Activated T-helper 1 cell treated with Interleukin-2 at 50 U/mL for 16 hours (primary cell): ENCODE results near the gene ZNF503.

Experiments
- DNase-seq: peaks from one replicate; pipeline ENCODE4 v3.0.0-alpha.2; 2020; ENCODE audit warnings: low read depth

The ZNF503 gene, protein sequence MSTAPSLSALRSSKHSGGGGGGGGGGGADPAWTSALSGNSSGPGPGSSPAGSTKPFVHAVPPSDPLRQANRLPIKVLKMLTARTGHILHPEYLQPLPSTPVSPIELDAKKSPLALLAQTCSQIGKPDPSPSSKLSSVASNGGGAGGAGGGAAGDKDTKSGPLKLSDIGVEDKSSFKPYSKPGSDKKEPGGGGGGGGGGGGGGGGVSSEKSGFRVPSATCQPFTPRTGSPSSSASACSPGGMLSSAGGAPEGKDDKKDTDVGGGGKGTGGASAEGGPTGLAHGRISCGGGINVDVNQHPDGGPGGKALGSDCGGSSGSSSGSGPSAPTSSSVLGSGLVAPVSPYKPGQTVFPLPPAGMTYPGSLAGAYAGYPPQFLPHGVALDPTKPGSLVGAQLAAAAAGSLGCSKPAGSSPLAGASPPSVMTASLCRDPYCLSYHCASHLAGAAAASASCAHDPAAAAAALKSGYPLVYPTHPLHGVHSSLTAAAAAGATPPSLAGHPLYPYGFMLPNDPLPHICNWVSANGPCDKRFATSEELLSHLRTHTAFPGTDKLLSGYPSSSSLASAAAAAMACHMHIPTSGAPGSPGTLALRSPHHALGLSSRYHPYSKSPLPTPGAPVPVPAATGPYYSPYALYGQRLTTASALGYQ

DNA sequence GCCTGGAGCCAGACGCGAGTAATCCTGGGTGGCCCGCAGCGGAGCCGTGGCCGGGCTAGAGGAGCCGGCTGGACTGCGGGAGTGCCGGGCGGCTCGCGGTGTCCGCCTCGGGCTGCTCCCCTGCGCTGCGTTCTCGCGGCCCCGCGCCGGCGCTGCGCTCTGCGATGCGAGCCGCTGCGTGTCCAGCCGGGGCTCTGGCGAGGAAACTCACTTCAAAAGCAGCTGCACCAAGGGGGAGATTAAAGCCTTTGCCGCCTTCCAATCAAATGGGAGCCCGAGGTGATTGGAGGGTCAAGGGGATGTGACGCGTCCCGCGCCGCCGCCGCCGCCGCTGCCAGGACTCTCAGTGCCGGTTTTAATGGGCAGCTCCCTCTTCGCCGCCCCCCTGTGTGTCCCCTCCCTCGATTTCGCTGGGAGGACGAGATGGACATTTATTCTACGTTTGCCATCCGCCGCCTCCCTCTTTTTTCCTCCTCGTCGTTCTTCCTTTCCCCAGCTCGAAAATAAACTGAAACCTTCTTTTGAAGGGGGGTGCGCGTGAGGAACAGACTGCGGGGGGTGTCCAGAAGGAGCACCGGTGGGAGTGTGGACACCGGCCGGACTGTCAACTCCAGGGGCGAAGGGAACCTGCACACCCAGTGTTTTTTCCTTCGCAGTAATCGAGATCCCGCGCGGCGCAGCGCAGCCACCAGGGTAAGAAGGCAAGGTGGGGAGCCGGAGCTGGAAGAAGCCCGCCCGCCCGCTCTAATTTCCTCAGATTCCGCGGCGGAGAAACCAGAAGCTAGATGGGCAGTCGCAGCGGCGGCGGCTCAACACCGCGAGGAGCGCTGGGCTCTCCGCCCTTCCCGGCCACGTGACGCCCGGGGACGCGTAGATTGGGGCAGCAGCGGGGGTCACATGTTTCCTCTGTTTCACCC lies at the start of gene ZNF503:
Gene ZNF503, minus strand, starts transcription at position 196 of the 917 bp plus-strand sequence. CDS start 345 bp downstream, outside the sequence.
- DNase-seq = no peak

DNA sequence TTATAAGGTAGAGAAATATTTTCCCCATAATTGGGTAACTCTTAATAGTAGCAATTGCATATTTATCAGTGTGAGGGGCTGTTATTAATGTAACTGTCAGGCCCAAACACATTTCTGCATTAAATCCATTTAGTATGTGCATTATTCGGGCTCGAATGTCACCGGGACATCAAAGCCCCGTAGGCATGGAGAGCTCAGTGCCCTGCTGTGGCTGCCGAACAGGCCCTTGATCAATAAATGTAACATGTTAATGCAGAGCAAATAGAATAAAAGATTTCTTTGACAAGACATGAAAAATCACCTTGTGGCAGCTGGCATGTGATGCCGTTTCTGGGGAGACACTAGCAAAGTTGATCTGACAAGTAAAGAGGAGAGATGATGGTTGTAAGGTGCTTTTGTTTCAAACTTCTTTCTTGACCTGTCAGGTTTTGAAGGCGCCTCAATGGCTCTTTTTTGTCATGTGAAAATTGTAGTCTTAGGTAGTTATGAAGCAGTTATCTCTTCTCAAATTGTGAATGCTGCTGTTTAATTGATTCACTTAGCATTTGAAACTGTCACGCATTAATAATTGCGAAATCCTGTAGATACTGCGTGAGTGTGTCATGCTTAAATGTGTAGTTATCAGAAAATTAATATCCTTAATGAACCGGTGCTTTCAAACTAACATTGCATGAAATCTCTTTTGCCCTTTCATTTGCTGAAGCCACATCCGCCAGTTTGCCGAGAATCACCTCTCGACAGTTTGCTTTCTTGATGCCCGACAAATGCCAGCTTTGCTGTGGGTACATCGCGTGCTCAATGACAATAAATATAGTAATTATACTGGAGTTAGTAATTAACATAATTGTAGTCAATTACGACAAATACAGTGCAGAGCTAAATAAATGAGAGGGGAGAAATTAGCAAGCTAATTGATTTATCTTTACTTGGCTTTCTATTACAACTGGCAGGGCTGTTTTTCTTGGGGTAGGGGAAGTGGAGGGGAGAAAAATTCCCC lies 49.4 kb upstream of the ZNF503 start:
- DNase-seq = no peak

DNA sequence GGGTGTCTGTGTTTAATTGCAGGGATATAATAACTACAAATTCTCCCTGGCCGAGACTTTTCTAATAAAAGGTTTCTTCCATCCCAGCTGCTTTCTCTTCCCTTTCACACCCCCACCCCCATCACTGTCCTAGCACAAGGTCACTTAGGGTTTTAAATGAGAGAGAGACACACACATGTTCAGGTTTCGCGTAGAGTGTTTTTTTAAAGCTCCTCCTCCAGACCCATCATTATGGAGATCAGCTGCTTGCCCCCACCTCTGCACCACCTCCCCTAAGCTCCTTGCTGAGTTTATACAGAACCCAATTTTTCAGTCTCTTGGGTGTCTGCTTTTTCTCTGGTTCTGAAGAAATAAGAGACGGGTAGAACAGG lies 48.5 kb upstream of the ZNF503 start:
- DNase-seq = no peak

- no peak for DNase-seq
These were observed 48.0 kb upstream of the ZNF503 start for GRCh38 chr10:75449382-75450074.

DNA sequence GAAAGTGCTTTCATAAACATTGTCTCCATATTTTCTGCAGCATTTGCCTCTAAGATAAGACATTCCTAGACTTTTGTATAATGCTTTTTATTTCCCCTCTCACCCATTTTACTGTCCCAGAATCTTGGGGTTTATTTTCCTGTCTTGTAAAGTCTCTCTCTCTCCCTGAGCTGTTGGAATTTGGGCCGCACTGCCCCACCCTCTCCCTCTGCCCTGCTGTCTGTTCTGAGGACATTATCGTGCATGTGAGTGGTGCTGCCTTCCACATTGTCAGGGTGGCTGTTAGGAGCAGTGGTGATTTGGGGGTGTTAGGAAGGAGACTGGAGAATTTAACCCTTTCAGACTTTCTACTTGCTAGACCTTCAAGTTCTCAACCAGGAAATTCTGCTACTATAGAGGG lies 46.6 kb upstream of the ZNF503 start:
- no peak for DNase-seq

- no peak for DNase-seq
These were observed 44.9 kb upstream of the ZNF503 start for GRCh38 chr10:75446508-75446907.

- no peak for DNase-seq
These were observed 43.3 kb upstream of the ZNF503 start for GRCh38 chr10:75444781-75445386.

- DNase-seq = no peak
These were observed 41.8 kb upstream of the ZNF503 start for GRCh38 chr10:75443362-75443761.

DNA sequence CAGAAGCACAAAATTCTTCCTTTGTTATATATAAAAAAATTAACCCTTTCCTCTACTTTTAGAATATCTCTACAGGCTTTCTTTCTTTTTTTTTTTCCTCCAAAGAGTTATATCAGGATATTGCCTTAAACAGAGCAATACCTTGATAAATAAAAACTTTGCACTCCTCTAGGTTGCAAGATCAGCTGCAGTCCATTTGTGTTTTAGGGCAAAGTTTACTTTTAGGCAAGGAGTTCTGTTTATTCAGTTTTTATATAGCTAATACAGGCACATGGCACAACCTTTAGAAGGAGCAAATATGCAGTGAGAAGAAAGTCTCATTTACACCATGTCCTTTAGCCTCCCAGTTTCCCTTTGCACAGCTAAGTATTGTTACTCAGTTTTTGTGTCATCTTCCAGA lies 40.1 kb upstream of the ZNF503 start:
- DNase-seq = no peak

DNA sequence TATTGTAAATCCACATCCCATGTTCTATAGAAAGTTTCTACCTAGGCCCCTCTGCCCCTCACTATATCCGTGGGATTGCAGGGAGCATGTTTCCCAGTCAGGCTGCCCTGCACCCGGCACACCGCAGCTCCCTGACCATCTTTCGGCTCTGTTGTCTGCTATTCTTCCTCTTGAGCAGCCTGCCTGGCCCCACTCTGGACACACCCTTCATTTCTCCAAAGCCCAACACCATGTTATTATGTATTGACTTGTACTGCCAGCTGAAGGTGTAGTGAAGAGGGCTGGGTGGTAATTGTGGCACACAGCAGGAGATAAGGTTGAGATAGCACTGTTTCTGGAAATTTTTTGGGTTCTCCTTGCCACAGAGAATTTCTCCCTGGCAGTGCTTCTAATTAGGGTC lies 39.6 kb upstream of the ZNF503 start:
- no peak for DNase-seq

- no peak for DNase-seq
These were observed 38.8 kb upstream of the ZNF503 start for GRCh38 chr10:75440271-75440793.

GRCh38 chr10:75439811-75440210 lies 38.2 kb upstream of the ZNF503 start:
- DNase-seq = no peak

GRCh38 chr10:75438275-75438674 lies 36.7 kb upstream of the ZNF503 start:
- no peak for DNase-seq

- DNase-seq = no peak
These were observed 36.1 kb upstream of the ZNF503 start for GRCh38 chr10:75437693-75438092.

- DNase-seq = no peak
These were observed 35.3 kb upstream of the ZNF503 start for GRCh38 chr10:75436896-75437295.

- DNase-seq = no peak
These were observed 33.7 kb upstream of the ZNF503 start for GRCh38 chr10:75435291-75435690.

DNA sequence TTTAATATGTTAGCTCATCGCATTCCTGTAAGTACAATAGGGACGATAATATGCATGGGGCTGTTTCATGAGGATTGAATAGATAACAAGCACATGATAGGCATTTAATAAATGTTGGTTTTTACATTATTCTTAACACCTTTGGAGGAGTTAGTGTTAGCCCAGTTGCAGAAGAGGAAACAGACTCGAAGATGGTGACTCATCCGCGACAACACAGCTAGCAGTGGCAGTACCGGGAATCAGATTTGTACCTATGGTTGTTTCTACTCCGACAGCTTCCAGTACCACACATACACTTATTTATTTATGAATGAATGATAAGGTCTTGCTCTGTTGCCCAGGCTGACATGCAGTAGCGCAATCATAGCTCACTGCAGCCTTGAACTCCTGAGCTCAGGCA lies 32.7 kb upstream of the ZNF503 start:
- DNase-seq = no peak

DNA sequence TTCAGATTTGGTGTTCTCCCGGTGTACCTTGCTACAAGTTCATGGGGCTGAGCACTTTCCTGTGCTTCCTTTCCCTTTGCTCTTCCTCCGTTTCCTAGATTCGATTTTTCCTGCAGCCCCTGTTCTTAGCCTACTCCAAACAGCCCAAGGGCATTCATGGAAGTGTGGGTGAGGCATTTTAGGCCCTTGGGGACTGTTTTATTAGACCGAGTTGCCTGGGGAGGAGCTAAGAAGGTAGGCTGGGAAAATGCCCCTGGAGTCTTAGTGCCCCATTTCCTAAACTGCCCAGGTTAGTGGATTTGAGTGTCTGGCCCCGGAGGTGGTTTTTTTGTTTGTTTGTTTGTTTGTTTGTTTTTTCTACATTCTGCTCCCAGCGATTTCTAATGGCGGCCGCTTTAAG lies 31.7 kb upstream of the ZNF503 start:
- no peak for DNase-seq

- DNase-seq = no peak
These were observed 31.2 kb upstream of the ZNF503 start for GRCh38 chr10:75432763-75433162.

- DNase-seq = no peak
These were observed 30.6 kb upstream of the ZNF503 start for GRCh38 chr10:75432176-75432575.
